GM12892 (cell line): Measurements from ENCODE around the gene SMAD6.
"Not testable (repeated sequence)": the region's sequence is repeated elsewhere in the genome, so short reads cannot be mapped to it uniquely, and the experiment has no call there.

Experiments
- DNase-seq: peaks from one replicate; pipeline ENCODE4 v3.0.0; 2011; ENCODE audit not compliant: insufficient read length
- FAIRE-seq: peaks from 2 replicates; lab custom pipeline; 2011; peaks lifted over from hg19 to GRCh38; lab: Jason Lieb, UNC
- POLR2A ChIP-seq: IDR thresholded peaks from 2 replicates; pipeline ENCODE4 v1.6.1; 2011; ENCODE audit warnings: low read depth, low read length, control low read depth
- POLR2AphosphoS5 ChIP-seq: IDR thresholded peaks from 2 replicates; pipeline ENCODE4 v1.6.1; 2011; ENCODE audit warnings: low read depth, low read length, control low read depth
- TAF1 ChIP-seq: IDR thresholded peaks from 2 replicates; pipeline ENCODE4 v1.6.1; 2011; ENCODE audit warnings: low read depth, mild to moderate bottlenecking, control low read depth, low read length, borderline replicate concordance

SMAD6 gene

DNA sequence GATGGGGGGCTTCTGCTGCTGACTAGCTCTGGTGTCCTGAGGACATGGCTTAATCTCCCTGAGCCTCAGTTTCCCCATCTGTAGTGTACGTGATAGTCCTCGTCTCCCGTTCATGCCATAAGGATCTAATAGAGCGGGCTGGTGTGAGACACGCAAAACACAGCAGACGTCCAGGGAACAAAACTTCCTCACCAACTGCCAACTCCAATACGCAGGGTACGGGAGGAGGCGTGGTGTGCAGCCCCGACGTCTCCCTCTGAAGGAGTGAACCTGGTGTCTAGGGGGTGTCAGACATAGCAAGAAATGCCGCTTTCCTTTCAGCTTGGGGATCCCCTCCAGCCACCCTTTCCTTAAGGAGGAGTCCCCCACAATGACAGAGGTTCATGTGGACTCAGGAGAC is 55.0 kb downstream of the SMAD6 start:
- FAIRE-seq (no peak), DNase-seq (no peak)
- TF ChIP-seq POLR2A, result no peak
- no peak for TF ChIP-seq POLR2AphosphoS5
- TF ChIP-seq TAF1, result no peak

DNA sequence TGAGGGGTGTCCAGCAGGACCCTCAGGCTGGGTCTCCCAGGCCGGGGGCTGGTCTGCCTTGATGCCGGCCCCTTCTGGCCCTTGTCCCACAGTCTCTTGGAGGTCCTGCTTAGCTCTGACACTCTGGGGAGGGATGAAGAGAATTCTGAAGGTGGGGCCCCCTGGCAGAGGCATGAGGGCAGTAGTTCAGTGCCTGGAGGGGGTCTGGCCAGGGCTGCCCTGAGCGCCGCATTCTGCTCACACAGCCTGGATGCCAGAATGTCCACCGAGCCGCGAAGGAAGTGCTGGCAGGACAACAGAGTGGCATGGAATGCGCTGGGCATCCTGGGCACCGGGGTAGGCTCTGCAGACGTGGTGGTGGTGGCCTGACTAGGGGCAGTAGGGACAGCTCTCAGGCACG is 55.5 kb downstream of the SMAD6 start:
- TF ChIP-seq POLR2AphosphoS5 (no peak), TAF1 (no peak), POLR2A (no peak)
- no peak for FAIRE-seq

GRCh38 chr15:66758217-66758616 is 56.2 kb downstream of the SMAD6 start:
- not testable (repeated sequence) for FAIRE-seq, DNase-seq

More for the DNA sequence above, 55.5 kb downstream of the SMAD6 start:
- DNase-seq, result no peak

DNA sequence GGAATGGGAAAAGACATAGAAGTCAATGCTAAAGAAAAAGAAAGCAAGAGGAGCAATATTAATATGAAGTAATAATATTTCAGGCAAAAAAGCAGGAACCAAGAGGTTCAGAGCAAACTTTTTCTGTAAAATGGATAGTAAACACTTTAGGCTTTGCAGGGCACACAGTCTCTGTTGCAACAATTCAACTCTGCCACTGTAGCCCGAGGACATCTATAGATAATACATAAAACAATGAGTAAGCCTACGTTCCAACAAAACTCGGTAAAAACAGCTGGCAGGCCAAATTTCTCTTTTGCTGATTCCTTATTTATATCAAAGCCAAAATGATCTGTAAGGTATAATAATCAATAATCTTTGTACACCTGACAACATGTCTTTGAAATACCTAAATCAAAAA is 56.8 kb downstream of the SMAD6 start:
- FAIRE-seq, result no peak

GRCh38 chr15:66760097-66760967 is 58.3 kb downstream of the SMAD6 start:
- no peak for FAIRE-seq

More for the DNA sequence above, 56.8 kb downstream of the SMAD6 start:
- TF ChIP-seq POLR2AphosphoS5 (no peak), TAF1 (no peak), POLR2A (no peak)
- DNase-seq, result no peak

DNA sequence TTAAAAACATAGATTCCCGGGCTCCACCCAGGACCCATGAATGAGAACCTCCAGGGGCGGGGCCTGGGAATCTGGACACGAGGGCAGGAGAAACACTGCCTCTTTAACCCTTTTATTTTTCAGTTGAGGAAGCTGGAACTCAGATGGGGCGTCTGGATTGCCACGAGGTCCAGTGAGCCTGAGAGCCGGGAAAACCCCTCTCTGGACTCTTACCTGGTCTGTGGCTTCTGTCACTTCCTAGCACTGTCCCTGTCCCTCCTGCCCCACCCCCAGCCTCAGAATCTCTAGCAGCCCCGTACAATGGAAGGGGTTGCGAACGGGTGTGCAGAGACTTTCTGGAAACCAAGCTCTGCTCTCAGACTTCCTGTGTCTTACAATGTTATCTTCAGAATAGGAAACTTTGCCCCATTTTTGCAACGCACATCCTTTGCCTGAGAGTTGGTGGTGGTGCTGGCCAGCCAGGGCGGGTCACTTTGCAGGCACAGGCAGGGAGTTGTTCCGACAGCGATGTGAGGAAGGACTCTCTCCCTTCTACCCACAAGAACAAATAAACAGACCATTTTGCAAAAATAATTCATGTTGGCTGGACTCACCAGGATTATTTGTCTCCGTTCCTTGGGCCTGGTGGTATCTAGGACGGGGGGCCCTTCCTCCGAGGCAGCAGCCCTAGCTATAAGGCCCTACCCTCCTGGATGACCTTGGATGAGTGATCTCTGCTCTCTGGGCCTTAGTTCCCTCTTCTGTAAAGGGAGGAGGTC is 59.1 kb downstream of the SMAD6 start:
- DNase-seq, result no peak
- no peak for TF ChIP-seq TAF1
- no peak for TF ChIP-seq POLR2A
- no peak for TF ChIP-seq POLR2AphosphoS5
- no peak for FAIRE-seq

More at GRCh38 chr15:66760097-66760967, 58.3 kb downstream of the SMAD6 start:
- TF ChIP-seq POLR2AphosphoS5, result no peak
- TF ChIP-seq POLR2A, result no peak
- TF ChIP-seq TAF1, result no peak
- no peak for DNase-seq

DNA sequence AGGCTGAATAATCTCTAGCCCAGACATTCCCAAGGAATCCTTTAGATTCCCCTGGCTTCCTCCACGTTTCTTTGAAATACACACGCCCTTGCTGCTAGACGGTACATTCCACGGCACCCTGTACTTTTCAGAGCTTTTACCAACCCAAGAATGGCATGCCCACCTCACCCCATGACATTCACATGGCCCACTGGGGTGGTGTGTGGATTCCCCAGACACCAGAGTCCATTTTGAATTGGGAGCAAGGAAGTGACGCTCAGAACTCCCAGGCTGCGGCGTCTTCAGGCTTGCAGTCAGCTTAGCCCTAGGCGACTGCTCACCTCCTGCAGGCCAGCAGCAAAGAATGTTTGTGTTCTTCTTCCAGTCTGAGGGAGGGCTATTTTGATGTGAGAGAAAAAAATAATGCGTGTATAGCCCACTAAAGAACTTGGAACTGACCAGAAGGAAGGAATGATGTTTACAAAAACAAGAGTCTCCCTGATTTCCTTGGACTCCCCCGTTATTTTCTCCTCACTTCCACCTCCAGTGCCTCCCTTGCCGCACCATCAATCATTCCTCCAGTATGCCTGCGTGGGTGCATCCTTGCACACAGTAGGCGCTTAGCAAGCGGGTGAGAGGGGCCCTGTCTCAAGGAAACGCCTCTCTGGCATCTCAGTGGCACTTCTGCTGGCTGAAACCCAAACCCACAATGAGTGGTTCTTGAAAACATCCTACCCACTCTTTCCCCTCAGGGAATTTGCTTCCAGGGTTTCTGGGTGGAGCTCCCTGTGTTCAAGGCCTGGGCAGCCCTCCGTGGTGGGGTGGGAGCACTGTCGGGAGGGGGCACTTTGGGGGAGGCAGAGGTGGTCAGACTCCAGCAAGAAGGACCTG is 59.9 kb downstream of the SMAD6 start:
- DNase-seq, result no peak
- FAIRE-seq, result no peak
- TF ChIP-seq POLR2AphosphoS5 (no peak), TAF1 (no peak), POLR2A (no peak)

- no peak for DNase-seq
- no peak for FAIRE-seq
- TF ChIP-seq TAF1, result no peak
- no peak for TF ChIP-seq POLR2A
- no peak for TF ChIP-seq POLR2AphosphoS5
These were observed 61.4 kb downstream of the SMAD6 start for GRCh38 chr15:66763186-66764071.

GRCh38 chr15:66764072-66764786 is 62.2 kb downstream of the SMAD6 start:
- FAIRE-seq (no peak), DNase-seq (no peak)
- TF ChIP-seq POLR2AphosphoS5 (no peak), POLR2A (no peak)

DNA sequence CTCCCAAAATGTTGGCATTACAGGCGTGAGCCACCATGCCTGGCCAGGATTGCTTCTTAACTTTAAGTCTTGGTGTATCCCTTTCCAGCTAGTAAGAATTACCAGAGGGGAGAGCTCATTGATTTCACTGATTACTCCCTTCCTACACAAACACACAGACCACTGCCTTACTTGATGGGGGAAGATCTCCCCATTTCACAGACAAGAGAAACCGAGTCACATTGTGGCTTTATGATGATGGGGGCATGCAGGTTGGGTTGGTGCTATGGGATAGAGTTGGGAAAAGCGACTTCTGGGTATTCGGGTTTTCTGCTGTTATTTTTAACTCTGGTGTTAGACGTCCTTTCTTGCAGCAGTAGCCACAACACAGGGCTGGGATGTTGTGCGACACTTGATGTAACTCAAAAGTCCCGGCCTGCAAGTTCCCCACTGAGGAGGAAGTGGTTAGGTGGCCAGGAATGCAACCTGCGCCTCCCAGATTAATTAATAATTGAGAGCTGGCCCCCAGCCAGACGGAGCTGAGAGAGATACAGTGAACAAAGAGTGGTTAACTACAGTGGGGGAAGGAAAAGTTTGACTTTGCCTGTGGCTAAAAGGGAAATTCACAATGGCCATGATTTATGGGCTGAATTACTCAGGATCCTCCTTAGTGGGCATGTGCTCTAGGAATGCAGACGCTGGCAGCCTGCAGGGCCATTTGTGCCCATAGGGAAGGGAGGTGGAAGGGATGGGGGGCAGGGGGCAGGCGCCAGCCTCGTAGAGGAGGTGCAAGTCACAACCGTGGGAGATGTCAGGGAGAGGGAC is 63.6 kb downstream of the SMAD6 start:
- TF ChIP-seq POLR2AphosphoS5 (no peak), TAF1 (no peak), POLR2A (no peak)
- no peak for FAIRE-seq
- DNase-seq, result no peak
